ENCODE results near the gene PIP5KL1.

Gene PIP5KL1

DNA sequence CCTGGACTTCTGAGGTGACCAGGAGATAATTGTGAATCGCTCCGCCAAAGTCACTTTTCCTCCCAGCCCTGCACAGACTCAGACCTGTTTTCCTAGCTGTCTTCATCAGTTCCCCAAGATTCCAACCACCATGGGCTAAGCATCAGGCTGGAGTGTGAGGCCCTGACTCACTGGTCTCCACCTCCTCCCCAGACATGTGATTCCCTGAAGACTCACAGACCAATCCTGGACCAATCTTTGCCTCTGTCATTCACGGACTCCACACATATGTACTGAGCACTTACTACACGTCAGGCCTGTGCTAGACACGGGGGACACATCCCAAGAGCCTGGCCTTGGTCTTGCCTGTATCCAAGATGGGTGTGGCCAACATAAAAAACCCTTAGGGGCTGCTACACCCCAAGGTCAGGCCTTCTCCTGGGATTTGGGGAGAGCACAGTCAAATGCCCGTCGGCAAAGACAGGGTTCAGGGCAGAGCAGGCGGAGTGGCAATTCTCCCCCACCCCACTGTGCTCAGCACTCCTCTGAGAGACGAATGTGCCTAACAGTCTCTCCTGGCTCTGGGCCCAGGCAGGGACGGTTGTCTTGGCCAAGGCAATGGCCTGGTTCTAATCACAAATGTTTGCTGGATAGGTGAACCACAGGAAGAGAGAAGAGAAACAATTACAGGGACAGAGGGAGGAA, 38.3 kb upstream of the PIP5KL1 start:
- no peak for FAIRE-seq
- no peak for TF ChIP-seq SPI1 (IDR thresholded peaks at IDR 0.05; ENCODE audit: low read depth, low read length)
- TF ChIP-seq POLR2AphosphoS5 (IDR thresholded peaks at IDR 0.05; ENCODE audit: low read depth, low read length), result no peak
- no peak for TF ChIP-seq POU2F2 (IDR thresholded peaks at IDR 0.05; ENCODE audit: low read depth, low read length)
- TF ChIP-seq TAF1 (IDR thresholded peaks at IDR 0.05; ENCODE audit: low read depth, low read length), result no peak
- TF ChIP-seq PAX5 (IDR thresholded peaks at IDR 0.05; ENCODE audit: insufficient read depth, low read length, severe bottlenecking), result no peak
- TF ChIP-seq POLR2A (IDR thresholded peaks at IDR 0.05; ENCODE audit: low read depth, low read length), result no peak
- DNase-seq (ENCODE audit: insufficient read length, low spot score), result no peak

DNA sequence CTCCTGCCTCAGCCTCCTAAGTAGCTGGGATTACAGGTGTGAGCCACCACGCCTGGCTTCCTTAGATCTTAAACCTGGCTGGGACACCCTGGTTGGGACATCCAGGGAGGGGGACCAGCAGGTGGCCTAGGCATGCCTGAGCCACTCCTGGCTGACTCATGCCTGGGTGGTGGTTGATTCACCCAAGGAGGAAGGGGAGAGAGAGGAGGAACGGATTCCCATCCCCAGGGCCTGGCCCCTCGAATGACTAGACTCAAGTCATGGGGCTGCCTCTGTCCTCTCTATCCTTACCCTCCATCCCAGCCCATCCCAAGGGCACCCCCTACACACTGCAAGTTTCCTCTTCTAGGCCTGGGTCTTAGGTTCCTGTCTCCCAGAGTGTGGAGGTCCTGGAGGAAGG, 37.5 kb upstream of the PIP5KL1 start:
- DNase-seq (ENCODE audit: insufficient read length, low spot score) (no peak), FAIRE-seq (no peak)
- TF ChIP-seq POLR2A (IDR thresholded peaks at IDR 0.05; ENCODE audit: low read depth, low read length) (no peak), POU2F2 (IDR thresholded peaks at IDR 0.05; ENCODE audit: low read depth, low read length) (no peak), PAX5 (IDR thresholded peaks at IDR 0.05; ENCODE audit: insufficient read depth, low read length, severe bottlenecking) (no peak), POLR2AphosphoS5 (IDR thresholded peaks at IDR 0.05; ENCODE audit: low read depth, low read length) (no peak), TAF1 (IDR thresholded peaks at IDR 0.05; ENCODE audit: low read depth, low read length) (no peak), SPI1 (IDR thresholded peaks at IDR 0.05; ENCODE audit: low read depth, low read length) (no peak)

DNA sequence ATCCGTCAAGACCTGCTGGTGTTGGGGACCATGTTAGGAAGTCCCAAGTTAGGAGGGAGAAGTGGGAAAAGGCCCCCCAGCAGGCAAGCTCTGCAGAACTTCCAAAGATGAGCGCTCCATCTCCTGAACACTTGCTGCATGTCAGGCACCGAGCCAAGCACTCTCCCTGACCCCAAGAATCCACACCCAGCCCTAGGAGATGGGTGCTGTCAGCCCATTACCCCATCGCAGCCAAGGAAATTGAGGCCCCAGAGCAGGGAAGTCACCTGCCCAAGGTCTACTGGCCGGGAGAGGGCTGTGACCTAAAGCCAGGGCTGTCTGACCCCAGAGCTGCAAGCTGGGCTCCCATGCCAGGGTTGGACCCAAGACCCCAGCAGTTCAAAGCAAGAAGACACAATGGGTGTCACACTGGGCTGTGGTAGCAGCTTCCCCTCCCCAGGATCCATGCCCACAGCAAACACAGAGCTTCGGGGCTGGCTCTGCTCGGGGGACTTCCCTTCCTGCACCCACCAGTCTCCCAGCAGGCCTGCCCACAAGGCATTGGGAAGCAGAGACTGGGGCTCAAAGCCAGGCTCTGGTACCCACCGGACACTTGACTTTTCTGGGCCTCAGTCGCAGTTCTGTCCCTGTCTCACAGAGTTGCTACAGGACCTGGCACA, 36.7 kb upstream of the PIP5KL1 start:
- no peak for FAIRE-seq
- TF ChIP-seq PAX5 (IDR thresholded peaks at IDR 0.05; ENCODE audit: insufficient read depth, low read length, severe bottlenecking) (no peak), POLR2A (IDR thresholded peaks at IDR 0.05; ENCODE audit: low read depth, low read length) (no peak), POU2F2 (IDR thresholded peaks at IDR 0.05; ENCODE audit: low read depth, low read length) (no peak), SPI1 (IDR thresholded peaks at IDR 0.05; ENCODE audit: low read depth, low read length) (no peak), TAF1 (IDR thresholded peaks at IDR 0.05; ENCODE audit: low read depth, low read length) (no peak), POLR2AphosphoS5 (IDR thresholded peaks at IDR 0.05; ENCODE audit: low read depth, low read length) (no peak)
- DNase-seq (ENCODE audit: insufficient read length, low spot score), result no peak

DNA sequence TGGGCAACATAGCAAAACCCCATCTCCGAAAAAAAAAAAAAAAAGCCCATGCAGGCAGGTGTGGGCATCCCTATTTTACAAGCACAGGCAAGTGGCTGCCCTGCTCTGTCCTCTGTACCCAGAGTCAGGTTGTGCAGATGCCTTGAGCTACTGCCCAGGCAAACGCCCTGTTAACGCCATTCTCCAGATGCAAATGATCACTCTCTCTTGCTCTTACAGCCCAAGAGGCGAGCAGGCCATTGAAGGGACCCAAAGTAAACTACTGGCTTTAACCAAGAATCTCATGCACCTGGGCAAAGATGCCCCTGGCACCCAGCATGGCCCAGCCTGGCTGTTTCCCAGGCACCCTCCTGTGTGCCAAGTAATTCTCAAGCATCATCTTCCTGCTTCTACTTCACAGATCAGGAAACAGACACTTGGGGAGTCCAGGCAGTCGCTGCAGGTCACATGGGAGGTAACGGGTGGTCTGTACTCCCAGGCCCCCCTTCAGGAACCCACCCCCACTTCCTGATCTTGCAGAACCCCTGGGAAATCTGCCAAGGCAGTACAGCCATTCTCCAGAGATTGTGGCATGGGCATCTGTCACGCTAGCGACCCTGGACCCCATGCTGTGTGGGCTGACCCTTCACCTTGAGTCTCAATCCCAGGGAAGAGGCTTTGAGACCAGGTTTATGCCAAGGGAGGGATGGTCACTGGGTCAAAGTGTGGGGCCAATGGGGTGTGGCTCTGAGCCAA, 36.0 kb upstream of the PIP5KL1 start:
- FAIRE-seq, result no peak
- TF ChIP-seq POLR2A (IDR thresholded peaks at IDR 0.05; ENCODE audit: low read depth, low read length) (no peak), POLR2AphosphoS5 (IDR thresholded peaks at IDR 0.05; ENCODE audit: low read depth, low read length) (no peak), POU2F2 (IDR thresholded peaks at IDR 0.05; ENCODE audit: low read depth, low read length) (no peak), SPI1 (IDR thresholded peaks at IDR 0.05; ENCODE audit: low read depth, low read length) (no peak), TAF1 (IDR thresholded peaks at IDR 0.05; ENCODE audit: low read depth, low read length) (no peak), PAX5 (IDR thresholded peaks at IDR 0.05; ENCODE audit: insufficient read depth, low read length, severe bottlenecking) (no peak)
- DNase-seq (ENCODE audit: insufficient read length, low spot score), result no peak

DNA sequence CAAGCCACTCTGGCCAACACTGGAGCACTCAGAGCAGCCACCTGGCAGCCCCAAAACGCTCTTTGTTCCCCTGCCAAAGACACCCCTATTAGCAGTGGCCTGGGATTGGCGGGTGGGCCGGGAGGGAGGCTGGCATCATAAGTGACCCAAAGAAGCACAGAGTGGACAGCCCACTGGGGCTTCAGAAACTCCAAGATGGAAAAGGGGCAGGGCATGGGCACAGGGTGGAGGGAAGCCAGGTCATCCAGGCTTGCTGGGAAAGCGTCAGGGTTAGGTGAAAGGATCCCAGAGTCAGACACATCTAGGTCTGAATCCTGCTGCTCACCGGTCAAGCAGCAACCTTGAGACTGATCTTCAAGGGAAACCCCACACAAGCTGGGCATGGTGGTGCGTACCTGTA, 35.4 kb upstream of the PIP5KL1 start:
- TF ChIP-seq SPI1 (IDR thresholded peaks at IDR 0.05; ENCODE audit: low read depth, low read length) (no peak), POLR2AphosphoS5 (IDR thresholded peaks at IDR 0.05; ENCODE audit: low read depth, low read length) (no peak), POLR2A (IDR thresholded peaks at IDR 0.05; ENCODE audit: low read depth, low read length) (no peak), TAF1 (IDR thresholded peaks at IDR 0.05; ENCODE audit: low read depth, low read length) (no peak), PAX5 (IDR thresholded peaks at IDR 0.05; ENCODE audit: insufficient read depth, low read length, severe bottlenecking) (no peak), POU2F2 (IDR thresholded peaks at IDR 0.05; ENCODE audit: low read depth, low read length) (no peak)

DNA sequence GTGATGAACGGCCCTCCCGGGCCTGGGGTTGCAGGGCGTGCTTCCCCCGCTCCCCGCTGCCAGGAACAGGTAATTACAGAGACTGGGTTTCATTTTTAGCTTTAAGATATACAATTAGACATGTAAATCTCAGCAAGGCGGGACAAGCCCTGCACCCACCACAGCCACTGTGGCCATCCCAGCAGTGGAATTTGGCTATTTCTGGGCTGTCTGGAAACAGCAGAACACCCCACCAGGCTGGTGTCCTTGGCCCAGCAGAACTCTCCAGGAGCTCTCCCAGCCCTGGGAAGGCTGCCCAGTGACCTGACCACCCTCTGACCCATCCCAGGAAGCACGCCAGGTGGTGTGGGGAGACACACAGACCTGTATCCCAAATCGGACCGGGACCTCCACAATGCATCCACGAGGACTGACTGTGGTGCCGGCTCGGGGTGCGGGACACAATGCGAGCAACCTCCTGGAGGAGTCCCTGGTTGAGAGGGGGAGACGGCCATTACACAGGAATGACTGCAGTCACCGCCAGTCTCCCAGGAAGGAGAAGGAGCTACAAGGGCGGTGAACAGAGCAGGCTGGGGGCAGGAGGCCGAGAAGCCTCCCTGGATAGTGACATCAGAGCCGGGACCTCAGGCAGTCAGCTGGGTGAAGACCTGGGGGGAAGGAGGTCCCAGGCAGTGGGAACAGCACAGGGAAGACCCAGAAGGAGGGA, 32.9 kb upstream of the PIP5KL1 start:
- no peak for TF ChIP-seq PAX5 (IDR thresholded peaks at IDR 0.05; ENCODE audit: insufficient read depth, low read length, severe bottlenecking)
- no peak for TF ChIP-seq POU2F2 (IDR thresholded peaks at IDR 0.05; ENCODE audit: low read depth, low read length)
- TF ChIP-seq TAF1 (IDR thresholded peaks at IDR 0.05; ENCODE audit: low read depth, low read length), result no peak
- TF ChIP-seq POLR2AphosphoS5 (IDR thresholded peaks at IDR 0.05; ENCODE audit: low read depth, low read length), result no peak
- TF ChIP-seq POLR2A (IDR thresholded peaks at IDR 0.05; ENCODE audit: low read depth, low read length), result no peak
- no peak for TF ChIP-seq SPI1 (IDR thresholded peaks at IDR 0.05; ENCODE audit: low read depth, low read length)
- FAIRE-seq (no peak), DNase-seq (ENCODE audit: insufficient read length, low spot score) (no peak)

More for the DNA sequence above, 35.4 kb upstream of the PIP5KL1 start:
- no peak for DNase-seq (ENCODE audit: insufficient read length, low spot score)
- no peak for FAIRE-seq

DNA sequence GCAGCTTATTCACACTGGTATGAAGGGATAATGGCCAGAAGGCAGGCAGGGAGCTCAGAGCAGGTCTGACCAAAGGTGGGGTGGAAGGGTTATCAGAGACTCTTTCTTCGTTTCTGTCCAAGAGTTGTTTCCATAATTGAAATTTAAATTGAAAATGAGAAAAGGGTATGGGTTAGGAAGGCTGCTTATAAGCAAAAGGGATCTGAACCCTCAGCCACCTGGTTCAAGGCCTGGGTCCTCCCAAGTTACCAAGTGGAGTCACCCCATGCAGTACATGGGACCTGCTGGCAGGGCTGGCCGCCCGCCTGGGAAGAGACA, 32.4 kb upstream of the PIP5KL1 start:
- no peak for TF ChIP-seq SPI1 (IDR thresholded peaks at IDR 0.05; ENCODE audit: low read depth, low read length)
- no peak for TF ChIP-seq POU2F2 (IDR thresholded peaks at IDR 0.05; ENCODE audit: low read depth, low read length)
- TF ChIP-seq POLR2A (IDR thresholded peaks at IDR 0.05; ENCODE audit: low read depth, low read length), result no peak
- TF ChIP-seq PAX5 (IDR thresholded peaks at IDR 0.05; ENCODE audit: insufficient read depth, low read length, severe bottlenecking), result no peak
- FAIRE-seq, result no peak
- DNase-seq (ENCODE audit: insufficient read length, low spot score), result no peak

DNA sequence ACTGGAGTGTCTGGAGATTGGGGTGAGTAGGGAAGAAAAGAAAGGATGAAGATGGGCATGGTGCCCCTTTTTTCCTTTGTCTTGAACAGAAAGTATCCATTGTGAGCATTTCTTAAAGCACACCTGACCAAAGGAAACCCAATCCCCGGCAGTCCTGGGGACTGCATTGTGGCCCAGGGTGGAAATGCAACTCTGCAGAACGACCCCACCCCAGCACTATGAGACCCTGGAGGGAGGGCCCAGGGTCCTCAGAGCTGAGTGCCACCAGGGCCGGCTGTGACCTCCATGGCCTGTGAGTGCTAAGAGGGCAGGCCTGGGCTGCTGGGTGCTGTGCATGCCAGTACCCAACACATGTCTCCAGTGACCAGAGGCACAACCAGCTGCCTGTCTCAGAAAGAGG, 31.7 kb upstream of the PIP5KL1 start:
- TF ChIP-seq TAF1 (IDR thresholded peaks at IDR 0.05; ENCODE audit: low read depth, low read length), result no peak
- TF ChIP-seq SPI1 (IDR thresholded peaks at IDR 0.05; ENCODE audit: low read depth, low read length), result no peak
- no peak for TF ChIP-seq PAX5 (IDR thresholded peaks at IDR 0.05; ENCODE audit: insufficient read depth, low read length, severe bottlenecking)
- no peak for TF ChIP-seq POLR2A (IDR thresholded peaks at IDR 0.05; ENCODE audit: low read depth, low read length)
- TF ChIP-seq POU2F2 (IDR thresholded peaks at IDR 0.05; ENCODE audit: low read depth, low read length), result no peak
- TF ChIP-seq POLR2AphosphoS5 (IDR thresholded peaks at IDR 0.05; ENCODE audit: low read depth, low read length), result no peak
- no peak for FAIRE-seq
- DNase-seq (ENCODE audit: insufficient read length, low spot score), result no peak
